ENCODE results near the gene ANXA4. TPM values are rescaled to one million over a fixed set of nuclear protein-coding genes. Genes with fewer than 3 reads are reported as not detected.

ANXA4 gene
- total RNA-seq, 5 donors from 2014 or later (not counting 1 experiment from before 2014, with no cell fraction given): 10.4 to 27.6 (median 20.0) TPM

- ChIA-PET POLR2A (no interaction called here), CTCF (interaction anchor here in 1 of 2 donors (2.1 kb wide), 1 partner anchor 27 kb away, joined by 4 read pairs; no protein-coding TSS in a partner anchor)
- H3K9me3 ChIP-seq: no peaks in the 10 kb centered on the region
- peaks cover 0 to 2% of the 10 kb centered on the region in 2 donors for H3K36me3 ChIP-seq (ENCODE audit: control insufficient read depth in 2 of 2, extremely low read depth in 1 of 2, insufficient read depth in 1 of 2, low read length in 1 of 2)
- peak in 1 of 35 experiments; percentile 9 for DNase-seq
- H3K9me3 Mint-ChIP-seq: no peaks in the 10 kb centered on the region
- H3K27ac Mint-ChIP-seq: peak overlapping the region in 1 of 2 donors; percentile 5
- peak overlapping the region; percentile 10 to 30 (median 18) for H3K4me3 Mint-ChIP-seq
- H3K27me3 ChIP-seq (replicated peaks in 1 of 2; ENCODE audit: control insufficient read depth in 2 of 2, extremely low read depth in 1 of 2, insufficient read depth in 2 of 2, low read length in 1 of 2): no peaks in the 10 kb centered on the region
- no peak overlapping the region for H3K27ac ChIP-seq (ENCODE audit: low read length)
- WGBS (ENCODE audit: insufficient coverage): 43% methylated on average over 4 of the region's 7 CpGs
- H3K27me3 Mint-ChIP-seq: no peaks in the 10 kb centered on the region
- H3K4me1 ChIP-seq (ENCODE audit: control insufficient read depth in 1 of 2, extremely low read depth in 1 of 2, insufficient read depth in 2 of 2, low read length in 2 of 2): peaks cover 0 to 6% of the 10 kb centered on the region in 2 experiments
- H3K4me1 Mint-ChIP-seq: peaks cover 7 to 14% (median 14%) of the 10 kb centered on the region in 3 donors
- no peak for ATAC-seq (replicated peaks in 1 of 4)
- peaks cover 27% of the 10 kb centered on the region for H3K36me3 Mint-ChIP-seq
- H3K4me3 ChIP-seq (ENCODE audit: control insufficient read depth in 1 of 2, extremely low read depth in 1 of 2, low read length in 1 of 2): no peak overlapping the region
These were observed 48.1 kb downstream of the ANXA4 start for GRCh38 chr2:69789772-69790600.

GRCh38 chr2:69790601-69790959, 48.6 kb downstream of the ANXA4 start:
- POLR2A ChIA-PET: interaction anchor here in 1 of 2 donors (0.6 kb wide), 1 partner anchor 11 kb away, joined by 11 read pairs; no protein-coding TSS in a partner anchor
- Mint-ChIP-seq H3K27me3 (no peaks in the 10 kb centered on the region), H3K4me1 (peaks cover 7 to 14% (median 14%) of the 10 kb centered on the region in 3 donors), H3K9me3 (no peaks in the 10 kb centered on the region), H3K27ac (no peak overlapping the region), H3K36me3 (peaks cover 25% of the 10 kb centered on the region), H3K4me3 (no peak overlapping the region)
- Histone ChIP-seq H3K27ac (ENCODE audit: low read length) (no peak overlapping the region), H3K36me3 (ENCODE audit: control insufficient read depth in 2 of 2, extremely low read depth in 1 of 2, insufficient read depth in 1 of 2, low read length in 1 of 2) (peaks cover 0 to 2% of the 10 kb centered on the region in 2 donors), H3K4me3 (ENCODE audit: control insufficient read depth in 1 of 2, extremely low read depth in 1 of 2, low read length in 1 of 2) (no peak overlapping the region), H3K4me1 (ENCODE audit: control insufficient read depth in 1 of 2, extremely low read depth in 1 of 2, insufficient read depth in 2 of 2, low read length in 2 of 2) (peaks cover 0 to 6% of the 10 kb centered on the region in 2 experiments), H3K9me3 (no peaks in the 10 kb centered on the region), H3K27me3 (replicated peaks in 1 of 2; ENCODE audit: control insufficient read depth in 2 of 2, extremely low read depth in 1 of 2, insufficient read depth in 2 of 2, low read length in 1 of 2) (no peaks in the 10 kb centered on the region)
- CTCF ChIA-PET: interaction anchor here in 1 of 2 donors (2.1 kb wide), 1 partner anchor 28 kb away, joined by 4 read pairs; no protein-coding TSS in a partner anchor
- DNase-seq: no peak
- ATAC-seq (replicated peaks in 1 of 4): no peak
- 100% methylated on average over 1 of the region's 1 CpG for WGBS (ENCODE audit: insufficient coverage)

GRCh38 chr2:69791045-69791444, 49.1 kb downstream of the ANXA4 start:
- Mint-ChIP-seq H3K4me3 (no peak overlapping the region), H3K27ac (no peak overlapping the region), H3K27me3 (no peaks in the 10 kb centered on the region), H3K9me3 (no peaks in the 10 kb centered on the region), H3K4me1 (peaks cover 7 to 14% (median 14%) of the 10 kb centered on the region in 3 donors), H3K36me3 (peaks cover 22% of the 10 kb centered on the region)
- ATAC-seq (replicated peaks in 1 of 4): no peak
- H3K36me3 ChIP-seq (ENCODE audit: control insufficient read depth in 2 of 2, extremely low read depth in 1 of 2, insufficient read depth in 1 of 2, low read length in 1 of 2): peaks cover 0 to 2% of the 10 kb centered on the region in 2 donors
- H3K4me1 ChIP-seq (ENCODE audit: control insufficient read depth in 1 of 2, extremely low read depth in 1 of 2, insufficient read depth in 2 of 2, low read length in 2 of 2): peaks cover 0 to 6% of the 10 kb centered on the region in 2 experiments
- no peaks in the 10 kb centered on the region for H3K27me3 ChIP-seq (replicated peaks in 1 of 2; ENCODE audit: control insufficient read depth in 2 of 2, extremely low read depth in 1 of 2, insufficient read depth in 2 of 2, low read length in 1 of 2)
- no peak overlapping the region for H3K27ac ChIP-seq (ENCODE audit: low read length)
- ChIA-PET POLR2A (interaction anchor here in 1 of 2 donors (0.6 kb wide), 1 partner anchor 12 kb away, joined by 11 read pairs; no protein-coding TSS in a partner anchor), CTCF (interaction anchor here in 1 of 2 donors (2.1 kb wide), 1 partner anchor 28 kb away, joined by 4 read pairs; no protein-coding TSS in a partner anchor)
- DNase-seq: no peak
- no peaks in the 10 kb centered on the region for H3K9me3 ChIP-seq
- no peak overlapping the region for H3K4me3 ChIP-seq (ENCODE audit: control insufficient read depth in 1 of 2, extremely low read depth in 1 of 2, low read length in 1 of 2)

GRCh38 chr2:69796174-69796573, 54.2 kb downstream of the ANXA4 start:
- Histone ChIP-seq H3K4me3 (ENCODE audit: control insufficient read depth in 1 of 2, extremely low read depth in 1 of 2, low read length in 1 of 2) (no peak overlapping the region), H3K27me3 (replicated peaks in 1 of 2; ENCODE audit: control insufficient read depth in 2 of 2, extremely low read depth in 1 of 2, insufficient read depth in 2 of 2, low read length in 1 of 2) (no peaks in the 10 kb centered on the region), H3K4me1 (ENCODE audit: control insufficient read depth in 1 of 2, extremely low read depth in 1 of 2, insufficient read depth in 2 of 2, low read length in 2 of 2) (peaks cover 0 to 6% of the 10 kb centered on the region in 2 experiments), H3K9me3 (no peaks in the 10 kb centered on the region), H3K27ac (ENCODE audit: low read length) (no peak overlapping the region), H3K36me3 (ENCODE audit: control insufficient read depth in 2 of 2, extremely low read depth in 1 of 2, insufficient read depth in 1 of 2, low read length in 1 of 2) (no peaks in the 10 kb centered on the region)
- ATAC-seq (replicated peaks in 1 of 4) (no peak), DNase-seq (no peak)
- 86% methylated on average over 1 of the region's 1 CpG for WGBS (ENCODE audit: insufficient coverage)
- peaks cover 8 to 19% (median 16%) of the 10 kb centered on the region in 3 donors for H3K4me1 Mint-ChIP-seq
- H3K4me3 Mint-ChIP-seq: no peak overlapping the region
- ChIA-PET POLR2A (no interaction called here), CTCF (no interaction called here)
- peaks cover 0 to 4% of the 10 kb centered on the region in 2 donors for H3K27me3 Mint-ChIP-seq
- H3K27ac Mint-ChIP-seq: no peak overlapping the region
- peaks cover 4% of the 10 kb centered on the region for H3K36me3 Mint-ChIP-seq
- H3K9me3 Mint-ChIP-seq: no peaks in the 10 kb centered on the region

GRCh38 chr2:69797235-69797634, 55.3 kb downstream of the ANXA4 start:
- no peak for DNase-seq
- ChIA-PET CTCF (no interaction called here), POLR2A (no interaction called here)
- no peak overlapping the region for H3K27ac Mint-ChIP-seq
- Histone ChIP-seq H3K36me3 (ENCODE audit: control insufficient read depth in 2 of 2, extremely low read depth in 1 of 2, insufficient read depth in 1 of 2, low read length in 1 of 2) (no peaks in the 10 kb centered on the region), H3K27ac (ENCODE audit: low read length) (no peak overlapping the region), H3K27me3 (replicated peaks in 1 of 2; ENCODE audit: control insufficient read depth in 2 of 2, extremely low read depth in 1 of 2, insufficient read depth in 2 of 2, low read length in 1 of 2) (no peaks in the 10 kb centered on the region), H3K4me1 (ENCODE audit: control insufficient read depth in 1 of 2, extremely low read depth in 1 of 2, insufficient read depth in 2 of 2, low read length in 2 of 2) (peaks cover 0 to 6% of the 10 kb centered on the region in 2 experiments), H3K4me3 (ENCODE audit: control insufficient read depth in 1 of 2, extremely low read depth in 1 of 2, low read length in 1 of 2) (no peak overlapping the region), H3K9me3 (no peaks in the 10 kb centered on the region)
- H3K4me1 Mint-ChIP-seq: peaks cover 9 to 22% (median 19%) of the 10 kb centered on the region in 3 donors
- no peak overlapping the region for H3K4me3 Mint-ChIP-seq
- no peak for ATAC-seq (replicated peaks in 1 of 4)
- peaks cover 0 to 4% of the 10 kb centered on the region in 2 donors for H3K27me3 Mint-ChIP-seq
- WGBS (ENCODE audit: insufficient coverage): 100% methylated on average over 1 of the region's 4 CpGs
- no peaks in the 10 kb centered on the region for H3K9me3 Mint-ChIP-seq
- H3K36me3 Mint-ChIP-seq: peaks cover 8% of the 10 kb centered on the region

GRCh38 chr2:69797836-69798289, 55.9 kb downstream of the ANXA4 start:
- Mint-ChIP-seq H3K27ac (no peak overlapping the region), H3K4me1 (peaks cover 9 to 22% (median 19%) of the 10 kb centered on the region in 3 donors), H3K36me3 (peaks cover 8% of the 10 kb centered on the region), H3K27me3 (peaks cover 0 to 4% of the 10 kb centered on the region in 2 donors), H3K4me3 (peak overlapping the region in 2 of 3 donors; percentile 19 to 25), H3K9me3 (no peaks in the 10 kb centered on the region)
- POLR2A ChIA-PET: no interaction called here
- no peak overlapping the region for H3K27ac ChIP-seq (ENCODE audit: low read length)
- DNase-seq (no peak), ATAC-seq (replicated peaks in 1 of 4) (no peak)
- no peak overlapping the region for H3K4me3 ChIP-seq (ENCODE audit: control insufficient read depth in 1 of 2, extremely low read depth in 1 of 2, low read length in 1 of 2)
- WGBS (ENCODE audit: insufficient coverage): 83% methylated on average over 1 of the region's 3 CpGs
- CTCF ChIA-PET: no interaction called here
- no peaks in the 10 kb centered on the region for H3K27me3 ChIP-seq (replicated peaks in 1 of 2; ENCODE audit: control insufficient read depth in 2 of 2, extremely low read depth in 1 of 2, insufficient read depth in 2 of 2, low read length in 1 of 2)
- H3K36me3 ChIP-seq (ENCODE audit: control insufficient read depth in 2 of 2, extremely low read depth in 1 of 2, insufficient read depth in 1 of 2, low read length in 1 of 2): no peaks in the 10 kb centered on the region
- H3K9me3 ChIP-seq: no peaks in the 10 kb centered on the region
- peaks cover 0 to 6% of the 10 kb centered on the region in 2 experiments for H3K4me1 ChIP-seq (ENCODE audit: control insufficient read depth in 1 of 2, extremely low read depth in 1 of 2, insufficient read depth in 2 of 2, low read length in 2 of 2)
